ENCODE measurements around the gene EXTL2. TPM values are rescaled to one million over a fixed set of nuclear protein-coding genes. Genes with fewer than 3 reads are reported as not detected.

The EXTL2 gene
- total and polyA plus RNA-seq, 9 of the 15 experiments (the other 6 are each of a cell fraction or from before 2014, with no cell fraction given), result 8.5 to 40.7 (median 26.0) TPM

DNA sequence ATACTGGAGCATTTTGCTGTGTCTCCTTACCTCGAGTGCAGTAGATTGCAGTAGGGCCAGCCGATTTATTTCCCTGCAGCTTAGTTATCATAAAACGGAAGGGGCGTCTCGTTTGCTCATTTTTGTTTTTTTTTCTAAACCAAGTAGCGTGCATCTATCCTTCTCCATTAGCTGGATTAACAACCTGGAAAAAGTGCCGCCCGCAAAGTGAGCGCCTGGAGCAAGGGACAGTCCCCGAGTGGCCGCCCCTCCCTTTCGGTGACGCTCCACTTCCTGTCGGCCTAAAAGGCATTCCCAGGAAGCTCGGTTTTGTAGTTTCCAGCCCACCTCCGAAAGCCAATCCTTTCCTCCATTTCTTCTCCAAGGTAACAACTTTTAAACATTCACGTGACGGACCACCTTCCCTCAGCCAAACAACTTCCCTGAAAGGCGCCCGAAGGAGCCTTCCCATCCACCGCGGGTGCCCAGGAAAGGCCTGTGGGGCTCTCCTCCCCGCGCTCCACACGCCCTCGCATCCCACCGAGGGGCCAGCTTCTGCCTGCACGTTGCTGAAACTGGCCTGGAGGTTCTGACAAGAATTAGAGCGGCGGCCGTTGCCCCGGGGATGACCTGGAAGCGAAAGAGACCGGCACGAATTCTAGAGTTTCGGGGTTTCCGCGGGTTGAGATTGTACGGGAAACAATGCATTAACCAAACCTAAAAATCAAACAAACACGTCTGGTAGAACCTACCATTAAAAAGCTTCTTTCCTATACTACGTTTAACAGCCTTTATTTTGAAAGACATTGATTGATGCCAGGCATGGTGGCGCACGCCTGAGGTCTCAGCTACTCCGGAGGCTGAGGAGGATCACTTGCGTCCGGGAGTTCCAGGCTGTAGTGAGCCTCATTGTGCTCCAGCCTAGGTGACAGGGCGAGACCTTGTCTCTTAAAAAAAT lies at the start of gene EXTL2 (continued):
- TF ChIP-seq ZC3H4 (CRISPR knock-in tag; IDR thresholded peaks at IDR 0.05; ENCODE audit: borderline replicate concordance) (no peak), ILK (tag; IDR thresholded peaks at IDR 0.05; ENCODE audit: borderline replicate concordance, low read depth) (no peak), FOXM1 (IDR thresholded peaks at IDR 0.05; ENCODE audit: low read depth) (no peak), FOXM1 (CRISPR knock-in tag; IDR thresholded peaks at IDR 0.05; ENCODE audit: low read depth) (no peak), SRSF3 (IDR thresholded peaks at IDR 0.05; ENCODE audit: insufficient read depth, low read length) (no peak), RBFOX2 (IDR thresholded peaks at IDR 0.05; ENCODE audit: low read depth, low read length) (peak; percentile 79), ZFP36 (IDR thresholded peaks at IDR 0.05; ENCODE audit: low read depth, low read length, partially characterized antibody) (no peak), ETV6 (IDR thresholded peaks at IDR 0.05; ENCODE audit: borderline replicate concordance in 1 of 2, low read depth in 2 of 2, low read length in 1 of 2) (no peak), ETV6 (CRISPR knock-in tag; IDR thresholded peaks at IDR 0.05; ENCODE audit: borderline replicate concordance) (no peak), SPI1 (IDR thresholded peaks at IDR 0.05; ENCODE audit: borderline replicate concordance, low read depth, low read length) (peak; percentile 78; the same call in 1 of the 2 replicates), OTX1 (CRISPR knock-in tag; IDR thresholded peaks at IDR 0.05) (no peak), ZNF75A (CRISPR knock-in tag; IDR thresholded peaks at IDR 0.05) (no peak), ZFPM2 (CRISPR knock-in tag; IDR thresholded peaks at IDR 0.05) (no peak)
- TF ChIP-seq, protein P1, sequence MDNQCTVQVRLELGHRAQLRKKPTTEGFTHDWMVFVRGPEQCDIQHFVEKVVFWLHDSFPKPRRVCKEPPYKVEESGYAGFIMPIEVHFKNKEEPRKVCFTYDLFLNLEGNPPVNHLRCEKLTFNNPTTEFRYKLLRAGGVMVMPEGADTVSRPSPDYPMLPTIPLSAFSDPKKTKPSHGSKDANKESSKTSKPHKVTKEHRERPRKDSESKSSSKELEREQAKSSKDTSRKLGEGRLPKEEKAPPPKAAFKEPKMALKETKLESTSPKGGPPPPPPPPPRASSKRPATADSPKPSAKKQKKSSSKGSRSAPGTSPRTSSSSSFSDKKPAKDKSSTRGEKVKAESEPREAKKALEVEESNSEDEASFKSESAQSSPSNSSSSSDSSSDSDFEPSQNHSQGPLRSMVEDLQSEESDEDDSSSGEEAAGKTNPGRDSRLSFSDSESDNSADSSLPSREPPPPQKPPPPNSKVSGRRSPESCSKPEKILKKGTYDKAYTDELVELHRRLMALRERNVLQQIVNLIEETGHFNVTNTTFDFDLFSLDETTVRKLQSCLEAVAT (IDR thresholded peaks at IDR 0.05), result no peak
- TF ChIP-seq, protein P2, sequence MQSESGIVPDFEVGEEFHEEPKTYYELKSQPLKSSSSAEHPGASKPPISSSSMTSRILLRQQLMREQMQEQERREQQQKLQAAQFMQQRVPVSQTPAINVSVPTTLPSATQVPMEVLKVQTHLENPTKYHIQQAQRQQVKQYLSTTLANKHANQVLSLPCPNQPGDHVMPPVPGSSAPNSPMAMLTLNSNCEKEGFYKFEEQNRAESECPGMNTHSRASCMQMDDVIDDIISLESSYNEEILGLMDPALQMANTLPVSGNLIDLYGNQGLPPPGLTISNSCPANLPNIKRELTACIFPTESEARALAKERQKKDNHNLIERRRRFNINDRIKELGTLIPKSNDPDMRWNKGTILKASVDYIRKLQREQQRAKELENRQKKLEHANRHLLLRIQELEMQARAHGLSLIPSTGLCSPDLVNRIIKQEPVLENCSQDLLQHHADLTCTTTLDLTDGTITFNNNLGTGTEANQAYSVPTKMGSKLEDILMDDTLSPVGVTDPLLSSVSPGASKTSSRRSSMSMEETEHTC (IDR thresholded peaks at IDR 0.05), result no peak
- TF ChIP-seq, protein P3, sequence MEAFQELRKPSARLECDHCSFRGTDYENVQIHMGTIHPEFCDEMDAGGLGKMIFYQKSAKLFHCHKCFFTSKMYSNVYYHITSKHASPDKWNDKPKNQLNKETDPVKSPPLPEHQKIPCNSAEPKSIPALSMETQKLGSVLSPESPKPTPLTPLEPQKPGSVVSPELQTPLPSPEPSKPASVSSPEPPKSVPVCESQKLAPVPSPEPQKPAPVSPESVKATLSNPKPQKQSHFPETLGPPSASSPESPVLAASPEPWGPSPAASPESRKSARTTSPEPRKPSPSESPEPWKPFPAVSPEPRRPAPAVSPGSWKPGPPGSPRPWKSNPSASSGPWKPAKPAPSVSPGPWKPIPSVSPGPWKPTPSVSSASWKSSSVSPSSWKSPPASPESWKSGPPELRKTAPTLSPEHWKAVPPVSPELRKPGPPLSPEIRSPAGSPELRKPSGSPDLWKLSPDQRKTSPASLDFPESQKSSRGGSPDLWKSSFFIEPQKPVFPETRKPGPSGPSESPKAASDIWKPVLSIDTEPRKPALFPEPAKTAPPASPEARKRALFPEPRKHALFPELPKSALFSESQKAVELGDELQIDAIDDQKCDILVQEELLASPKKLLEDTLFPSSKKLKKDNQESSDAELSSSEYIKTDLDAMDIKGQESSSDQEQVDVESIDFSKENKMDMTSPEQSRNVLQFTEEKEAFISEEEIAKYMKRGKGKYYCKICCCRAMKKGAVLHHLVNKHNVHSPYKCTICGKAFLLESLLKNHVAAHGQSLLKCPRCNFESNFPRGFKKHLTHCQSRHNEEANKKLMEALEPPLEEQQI (IDR thresholded peaks at IDR 0.05), result no peak
- TF ChIP-seq, protein P4, sequence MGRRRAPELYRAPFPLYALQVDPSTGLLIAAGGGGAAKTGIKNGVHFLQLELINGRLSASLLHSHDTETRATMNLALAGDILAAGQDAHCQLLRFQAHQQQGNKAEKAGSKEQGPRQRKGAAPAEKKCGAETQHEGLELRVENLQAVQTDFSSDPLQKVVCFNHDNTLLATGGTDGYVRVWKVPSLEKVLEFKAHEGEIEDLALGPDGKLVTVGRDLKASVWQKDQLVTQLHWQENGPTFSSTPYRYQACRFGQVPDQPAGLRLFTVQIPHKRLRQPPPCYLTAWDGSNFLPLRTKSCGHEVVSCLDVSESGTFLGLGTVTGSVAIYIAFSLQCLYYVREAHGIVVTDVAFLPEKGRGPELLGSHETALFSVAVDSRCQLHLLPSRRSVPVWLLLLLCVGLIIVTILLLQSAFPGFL (CRISPR knock-in tag; IDR thresholded peaks at IDR 0.05), result 0 out of 2 replicates have a peak, but pooled peaks have one; percentile 19
- TF ChIP-seq, protein P5, sequence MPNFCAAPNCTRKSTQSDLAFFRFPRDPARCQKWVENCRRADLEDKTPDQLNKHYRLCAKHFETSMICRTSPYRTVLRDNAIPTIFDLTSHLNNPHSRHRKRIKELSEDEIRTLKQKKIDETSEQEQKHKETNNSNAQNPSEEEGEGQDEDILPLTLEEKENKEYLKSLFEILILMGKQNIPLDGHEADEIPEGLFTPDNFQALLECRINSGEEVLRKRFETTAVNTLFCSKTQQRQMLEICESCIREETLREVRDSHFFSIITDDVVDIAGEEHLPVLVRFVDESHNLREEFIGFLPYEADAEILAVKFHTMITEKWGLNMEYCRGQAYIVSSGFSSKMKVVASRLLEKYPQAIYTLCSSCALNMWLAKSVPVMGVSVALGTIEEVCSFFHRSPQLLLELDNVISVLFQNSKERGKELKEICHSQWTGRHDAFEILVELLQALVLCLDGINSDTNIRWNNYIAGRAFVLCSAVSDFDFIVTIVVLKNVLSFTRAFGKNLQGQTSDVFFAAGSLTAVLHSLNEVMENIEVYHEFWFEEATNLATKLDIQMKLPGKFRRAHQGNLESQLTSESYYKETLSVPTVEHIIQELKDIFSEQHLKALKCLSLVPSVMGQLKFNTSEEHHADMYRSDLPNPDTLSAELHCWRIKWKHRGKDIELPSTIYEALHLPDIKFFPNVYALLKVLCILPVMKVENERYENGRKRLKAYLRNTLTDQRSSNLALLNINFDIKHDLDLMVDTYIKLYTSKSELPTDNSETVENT (CRISPR knock-in tag; IDR thresholded peaks at IDR 0.05), result no peak
